Measurements from ENCODE around the gene ZSCAN2.
"Not testable (repeated sequence)": the region's sequence is repeated elsewhere in the genome, so short reads cannot be mapped to it uniquely, and the experiment has no call there.

ZSCAN2 gene

DNA sequence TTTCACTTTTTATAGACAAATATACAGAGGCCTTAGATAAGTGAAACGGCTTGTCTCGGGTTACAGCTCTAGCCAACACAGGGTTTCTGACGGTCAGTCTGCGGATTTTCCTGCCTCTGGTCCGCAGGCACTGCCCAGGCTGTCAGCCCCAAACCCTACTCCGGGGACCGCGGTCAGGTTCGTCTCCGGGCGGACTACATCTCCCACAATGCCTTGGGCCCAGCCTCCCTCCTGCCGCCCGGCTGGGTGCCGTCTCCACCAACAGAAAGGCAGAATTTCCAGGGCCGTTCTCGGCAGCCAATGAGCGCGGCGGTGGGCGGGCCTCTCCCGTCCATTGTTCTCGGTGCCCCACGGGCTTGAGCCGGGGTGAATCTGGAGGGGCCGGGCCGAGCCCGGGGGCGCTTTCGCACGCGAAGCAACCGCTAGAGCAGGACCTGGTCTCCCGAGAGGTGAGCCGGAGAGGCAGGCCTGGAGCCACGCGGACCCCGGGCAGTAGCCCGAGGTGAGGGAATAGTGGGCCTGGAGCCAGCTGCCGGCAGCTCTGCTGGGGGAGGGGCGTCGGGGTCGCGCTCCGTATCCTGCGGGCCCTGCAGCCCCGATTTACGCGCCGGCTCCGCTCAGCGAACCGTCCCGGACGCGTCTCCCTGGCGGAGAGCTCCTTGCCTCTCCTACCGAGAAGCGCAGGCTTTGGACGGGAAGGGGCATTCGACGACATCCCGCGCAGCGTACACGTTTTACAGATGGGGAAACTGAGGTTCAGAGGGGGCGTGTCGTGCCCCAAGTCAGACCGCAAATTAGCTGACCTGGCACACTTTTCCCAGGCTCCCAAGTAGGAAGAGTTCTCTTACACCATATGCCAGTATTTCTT is at the start of gene ZSCAN2:
TSS of gene ZSCAN2 (plus strand) at position 323 of the 868 bp plus-strand sequence. CDS start 2,919 bp downstream, outside the sequence.
- DNase-seq = peak; percentile 93 to 96

DNA sequence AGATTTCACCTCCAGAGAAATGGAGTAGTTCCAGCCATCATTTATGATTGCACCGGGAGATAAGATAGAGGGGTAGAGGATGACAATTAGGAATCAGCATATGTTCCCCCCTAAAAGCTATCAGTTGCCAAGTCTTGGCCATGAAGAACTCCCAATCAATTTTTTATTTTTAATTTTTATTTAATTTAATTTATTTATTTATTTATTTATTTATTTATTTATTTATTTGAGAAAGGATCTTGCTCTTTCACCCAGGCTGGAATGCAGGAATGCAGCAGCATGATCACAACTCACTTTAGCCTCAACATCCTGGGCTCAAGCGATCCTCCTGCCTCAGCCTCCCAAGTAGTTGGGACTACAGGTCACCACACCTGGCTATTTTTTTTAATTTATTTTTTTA is 49.2 kb upstream of the ZSCAN2 start:
- DNase-seq = not testable (repeated sequence)

DNA sequence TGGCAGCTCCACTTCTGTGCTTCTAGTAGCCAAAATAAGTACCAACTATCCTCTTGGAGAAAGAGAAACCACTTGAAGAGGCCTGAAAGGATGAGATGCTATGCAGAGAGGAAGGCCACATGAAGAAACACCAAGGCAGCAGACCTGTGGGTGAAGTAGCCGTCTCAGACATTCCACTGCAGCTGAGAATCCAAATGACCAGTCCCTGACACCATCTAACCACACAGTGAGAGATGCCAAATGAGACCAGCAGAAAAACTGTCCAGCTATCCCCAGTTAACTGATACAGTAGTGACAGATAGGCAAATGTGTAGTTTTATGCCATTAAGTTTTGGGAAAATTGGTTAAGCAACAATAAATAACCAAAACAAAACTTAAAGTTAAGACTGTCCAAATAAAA is 47.9 kb upstream of the ZSCAN2 start:
- no peak for DNase-seq

DNA sequence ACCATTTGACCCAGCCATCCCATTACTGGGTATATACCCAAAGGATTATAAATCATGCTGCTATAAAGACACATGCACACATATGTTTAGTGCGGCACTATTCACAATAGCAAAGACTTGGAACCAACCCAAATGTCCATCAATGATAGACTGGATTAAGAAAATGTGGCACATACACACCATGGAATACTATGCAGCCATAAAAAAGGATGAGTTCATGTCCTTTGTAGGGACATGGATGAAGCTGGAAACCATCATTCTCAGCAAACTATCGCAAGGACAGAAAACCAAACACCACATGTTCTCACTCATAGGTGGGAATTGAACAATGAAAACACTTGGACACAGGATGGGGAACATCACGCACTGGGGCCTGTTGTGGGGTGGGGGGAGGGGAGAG is 44.1 kb upstream of the ZSCAN2 start:
- not testable (repeated sequence) for DNase-seq

DNA sequence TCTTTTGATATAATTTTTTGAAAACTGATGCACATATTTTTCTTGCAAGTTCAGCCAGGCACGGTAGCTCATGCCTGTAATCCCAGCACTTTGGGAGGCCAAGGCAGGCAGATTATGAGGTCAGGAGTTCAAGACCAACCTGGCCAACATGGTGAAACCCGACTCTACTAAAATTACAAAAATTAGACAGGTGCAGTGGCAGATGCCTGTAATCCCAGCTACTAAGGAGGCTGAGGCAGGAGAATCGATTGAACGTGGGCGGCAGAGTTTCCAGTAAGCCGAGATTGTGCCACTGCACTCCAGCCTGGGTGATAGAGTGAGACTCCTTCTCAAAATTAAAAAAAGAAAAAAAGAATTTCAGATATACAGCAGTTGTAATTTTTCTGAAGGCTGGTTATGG is 32.8 kb upstream of the ZSCAN2 start:
- not testable (repeated sequence) for DNase-seq

DNA sequence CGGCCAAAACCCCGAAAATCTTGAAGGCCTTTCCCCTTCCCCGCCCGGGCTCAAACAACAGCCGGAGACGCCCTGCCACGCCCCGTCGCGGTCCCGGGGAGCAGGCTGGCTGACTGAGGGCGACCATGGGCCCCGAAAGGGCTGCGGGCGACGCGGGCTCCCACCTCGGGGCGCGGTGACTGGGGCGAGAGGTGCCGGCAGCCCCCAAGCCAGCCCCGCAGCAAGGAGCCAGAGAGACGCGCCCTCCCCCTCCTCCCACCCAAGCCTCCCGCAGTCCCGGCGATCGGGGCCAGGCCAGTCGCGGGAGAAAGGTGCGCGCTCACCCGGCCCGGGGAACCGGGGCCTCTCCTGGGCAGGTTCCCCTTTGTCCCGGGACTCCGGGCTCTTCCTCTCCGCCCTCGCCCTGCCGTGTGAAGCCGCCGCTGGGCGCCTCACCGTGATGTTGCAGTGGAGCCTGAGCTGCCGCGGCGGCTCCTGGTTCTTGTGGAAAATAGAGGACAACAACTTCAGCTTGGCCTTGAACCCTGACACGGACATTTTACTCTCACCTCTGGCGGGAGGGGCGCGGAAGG is 30.6 kb upstream of the ZSCAN2 start:
- DNase-seq = peak in 1 of 2 experiments; percentile 41

GRCh38 chr15:84572231-84572630 is 28.6 kb upstream of the ZSCAN2 start:
- no peak for DNase-seq

DNA sequence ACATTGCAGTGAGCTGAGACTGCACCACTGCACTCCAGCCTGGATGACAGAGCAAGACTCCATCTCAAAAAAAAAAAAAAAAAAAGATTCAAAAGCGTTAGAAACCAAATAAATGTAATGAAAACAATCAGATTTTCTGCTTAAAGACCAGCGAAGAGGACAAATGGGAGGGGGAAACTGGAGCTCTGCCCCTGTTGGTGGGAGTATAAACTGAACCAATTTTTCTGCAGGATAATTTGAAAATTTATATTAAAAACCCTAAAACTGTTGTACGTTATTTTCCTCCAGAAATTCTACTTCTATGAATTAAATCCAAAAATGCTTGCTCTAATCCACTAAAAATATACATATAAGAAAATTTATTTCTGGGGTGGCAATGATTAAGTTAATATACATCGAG is 25.3 kb upstream of the ZSCAN2 start:
- DNase-seq = no peak

GRCh38 chr15:84577891-84578290 is 22.9 kb upstream of the ZSCAN2 start:
- DNase-seq = not testable (repeated sequence)

DNA sequence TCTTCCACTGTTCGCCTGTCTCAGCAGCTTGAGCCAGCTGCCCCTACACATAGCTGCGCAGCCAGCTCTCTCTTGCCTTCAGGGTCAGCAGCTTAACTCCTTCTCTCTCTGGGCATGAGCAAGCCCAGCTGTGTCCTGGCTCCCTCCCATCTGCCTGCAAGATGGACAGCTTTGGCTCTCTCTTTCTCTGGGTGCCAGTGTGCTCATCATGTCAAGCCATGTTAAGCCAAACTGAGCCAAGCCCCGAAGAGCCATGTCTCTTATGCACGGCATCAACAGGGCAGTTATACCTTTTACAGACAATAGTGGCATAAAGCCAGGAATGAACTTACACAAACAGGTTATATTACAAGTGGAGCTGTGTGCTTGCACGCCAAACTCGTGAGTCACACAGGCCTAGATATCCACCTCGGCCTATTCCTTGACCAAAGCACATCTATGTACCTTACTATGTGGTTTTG is 21.5 kb upstream of the ZSCAN2 start:
- DNase-seq = not testable (repeated sequence)

DNA sequence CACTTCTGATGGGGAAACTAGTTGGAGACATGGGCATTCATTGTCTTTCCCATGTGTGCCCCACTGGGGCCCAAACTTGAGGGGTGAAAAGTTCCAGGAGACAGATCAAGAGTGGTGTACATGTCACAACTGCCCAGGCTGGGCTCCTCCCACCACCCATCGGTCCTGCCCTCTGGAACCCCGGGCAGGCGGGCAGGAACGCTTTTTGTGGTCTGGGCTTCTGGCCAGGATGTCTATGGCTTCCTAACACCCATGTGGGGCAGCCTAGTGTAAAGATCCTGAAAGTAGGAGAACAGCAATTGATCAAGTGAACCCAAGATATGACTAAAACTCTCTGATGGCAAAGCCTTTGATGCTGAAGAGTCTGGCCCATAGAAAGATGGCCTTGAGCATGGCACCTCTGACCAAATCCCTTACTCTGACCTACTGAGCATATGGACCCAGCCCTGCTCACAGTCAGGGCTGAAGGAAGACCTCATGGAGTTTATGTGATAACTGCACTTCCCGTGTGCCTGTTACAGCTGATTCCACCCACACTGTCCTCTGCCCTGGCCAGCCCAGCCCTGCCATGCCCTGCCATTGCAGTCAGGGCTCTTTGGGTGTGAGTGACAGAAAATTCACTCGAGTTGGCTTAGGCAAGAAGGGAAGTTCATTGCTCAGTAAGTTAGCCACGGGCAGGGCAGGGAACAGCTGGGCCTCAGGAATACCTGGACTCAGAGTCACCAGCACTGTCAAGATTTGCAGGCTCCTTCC is 19.0 kb upstream of the ZSCAN2 start:
- not testable (repeated sequence) for DNase-seq

GRCh38 chr15:84582583-84583157 is 18.1 kb upstream of the ZSCAN2 start:
- DNase-seq = no peak

GRCh38 chr15:84583921-84584320 is 16.9 kb upstream of the ZSCAN2 start:
- not testable (repeated sequence) for DNase-seq

GRCh38 chr15:84586696-84587095 is 14.1 kb upstream of the ZSCAN2 start:
- no peak for DNase-seq

DNA sequence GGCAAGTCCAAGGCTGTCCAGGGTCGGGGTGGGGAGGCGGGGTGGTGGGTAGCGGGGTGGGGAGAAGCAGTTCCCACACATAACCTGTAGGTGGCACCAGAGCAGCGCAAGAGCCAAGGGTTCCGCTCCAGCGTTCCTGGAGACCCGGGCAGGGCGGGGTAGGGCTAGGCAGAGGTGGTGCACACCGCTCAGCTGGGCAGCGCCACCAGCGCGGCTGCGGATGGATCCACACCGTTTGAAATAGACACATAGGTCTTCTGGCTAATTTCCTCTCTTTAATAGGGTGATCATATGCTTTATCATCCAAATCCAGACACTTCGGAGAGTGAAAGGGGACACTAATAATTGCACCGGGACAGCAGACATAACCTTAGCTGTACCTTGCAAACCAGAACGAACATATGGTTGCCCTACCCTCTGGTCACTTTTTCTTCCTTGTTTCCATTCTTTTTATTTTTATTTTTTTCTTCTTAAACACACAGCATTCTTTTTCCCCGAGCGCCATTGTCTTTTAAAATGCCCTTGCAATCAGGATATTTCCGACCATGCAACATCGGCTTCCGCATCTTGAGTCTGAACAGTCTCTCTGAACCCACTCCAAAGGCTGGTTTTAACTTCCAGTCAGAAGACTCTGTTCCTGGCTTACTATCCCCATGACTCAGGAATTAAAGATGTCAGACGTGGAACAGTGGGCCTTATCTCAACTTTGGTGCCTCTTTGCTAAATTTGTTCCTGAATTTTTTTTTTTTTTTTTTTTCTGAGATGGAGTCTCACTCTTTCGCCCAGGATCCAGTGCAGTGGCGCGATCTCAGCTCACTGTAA is 12.5 kb upstream of the ZSCAN2 start:
- DNase-seq = peak; percentile 88 to 90

DNA sequence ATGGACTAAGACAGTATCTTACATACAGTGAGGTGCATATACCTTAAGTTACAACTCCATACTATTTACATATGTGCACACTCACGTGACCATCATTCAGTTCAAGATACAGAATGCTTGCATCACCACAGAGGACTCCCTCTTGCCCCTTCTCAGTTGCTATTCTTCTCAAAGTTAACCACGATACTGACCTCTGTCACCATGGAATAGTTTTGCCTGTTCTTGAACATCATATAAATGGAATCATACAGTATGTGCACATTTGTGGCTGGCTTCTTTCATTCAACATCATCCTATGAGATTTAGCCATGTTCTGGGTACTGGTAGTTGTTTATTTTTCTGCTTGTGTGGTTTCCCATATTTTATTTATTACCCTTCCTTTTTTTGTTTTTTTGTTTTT is 10.4 kb upstream of the ZSCAN2 start:
- DNase-seq = no peak

DNA sequence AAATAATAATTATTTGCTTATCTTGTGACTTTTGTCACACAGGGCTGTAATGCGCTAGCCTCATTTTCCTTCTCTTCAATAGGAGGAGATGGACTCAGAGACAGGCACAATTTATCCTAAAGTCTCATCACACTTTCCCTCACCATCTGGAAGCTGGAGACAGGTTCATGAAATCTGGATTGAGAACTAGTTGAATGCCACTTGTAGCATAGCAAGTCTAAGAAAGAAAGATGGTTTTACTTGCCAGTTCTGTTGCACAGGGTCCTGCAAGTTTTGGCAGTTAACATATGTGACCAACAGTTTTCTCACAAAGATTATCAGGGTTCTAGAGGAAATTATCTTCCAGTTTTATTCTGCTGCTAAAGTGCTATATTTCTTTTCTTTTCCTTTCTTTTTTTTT is 9.0 kb upstream of the ZSCAN2 start:
- no peak for DNase-seq

DNA sequence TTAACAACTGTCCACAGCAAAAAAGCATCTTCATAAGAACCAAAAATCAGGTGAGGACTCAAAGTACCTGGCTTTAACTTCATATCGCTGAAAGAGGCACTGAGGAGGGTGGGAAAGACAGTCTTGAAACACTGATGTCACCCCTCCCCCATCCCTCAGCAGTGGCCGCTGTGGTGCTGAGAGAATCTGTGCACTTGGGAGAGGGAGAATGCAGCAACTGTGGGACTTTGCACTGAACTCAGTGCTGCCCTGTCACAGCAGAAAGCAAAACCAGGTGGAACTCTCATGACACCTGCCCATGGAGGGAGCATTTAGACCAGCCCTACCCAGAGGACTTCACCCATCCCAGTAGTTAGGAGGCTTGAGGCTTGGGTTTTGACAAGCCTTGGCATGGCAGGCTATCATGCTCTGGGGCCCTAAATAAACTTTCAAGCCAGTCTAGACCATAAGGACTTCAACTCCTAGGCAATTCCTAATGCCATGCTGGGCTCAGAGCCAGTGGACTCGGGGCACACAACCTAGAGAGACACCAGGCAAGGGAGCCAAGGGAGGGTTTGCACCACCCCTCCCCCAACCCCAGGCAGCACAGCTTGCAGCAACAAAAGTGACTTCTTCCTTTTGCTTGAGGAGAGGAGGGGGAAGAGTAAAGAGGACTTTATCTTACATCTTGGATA is 6.1 kb upstream of the ZSCAN2 start:
- DNase-seq = no peak

DNA sequence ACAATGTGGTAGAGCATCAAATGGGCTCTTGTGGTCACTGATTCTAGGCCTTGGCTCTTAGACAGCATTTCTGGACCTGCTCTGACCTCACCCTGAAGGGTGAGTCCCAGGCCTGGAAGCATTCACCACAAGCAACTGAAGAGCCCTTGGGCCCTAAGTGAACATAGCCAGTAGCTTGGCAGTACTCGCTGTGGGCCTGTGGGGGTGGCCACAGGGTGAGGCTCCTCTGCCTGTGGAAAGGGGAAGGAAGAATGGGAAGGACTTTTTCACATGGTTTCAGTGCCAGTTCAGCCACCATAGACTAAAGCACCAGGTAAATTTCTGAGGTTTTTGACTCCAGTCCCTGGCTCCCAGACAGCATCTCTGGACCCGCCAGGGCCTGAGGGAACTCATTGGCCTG is 5.1 kb upstream of the ZSCAN2 start:
- DNase-seq = no peak

GRCh38 chr15:84597296-84597695 is 3.5 kb upstream of the ZSCAN2 start:
- DNase-seq = no peak

DNA sequence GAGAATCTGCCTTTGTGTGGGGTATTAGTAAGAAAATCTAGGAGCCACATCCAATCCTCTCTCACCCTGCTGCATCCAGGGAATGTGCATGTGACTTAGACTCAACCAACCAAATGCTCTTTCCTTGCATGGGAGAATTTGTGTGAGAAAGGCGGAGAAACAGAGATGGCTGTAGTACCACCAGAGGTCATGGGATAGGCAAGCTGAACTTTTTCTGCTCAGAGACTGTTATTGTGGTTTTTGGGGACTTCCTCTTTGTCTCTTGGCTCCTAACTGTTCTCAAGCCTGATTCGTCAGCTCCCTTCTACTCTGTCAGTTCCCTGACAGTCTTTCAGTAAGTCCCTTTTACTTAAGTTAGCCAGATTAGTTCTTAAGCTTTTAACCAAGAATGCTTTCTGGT is 2.6 kb upstream of the ZSCAN2 start:
- DNase-seq = no peak

DNA sequence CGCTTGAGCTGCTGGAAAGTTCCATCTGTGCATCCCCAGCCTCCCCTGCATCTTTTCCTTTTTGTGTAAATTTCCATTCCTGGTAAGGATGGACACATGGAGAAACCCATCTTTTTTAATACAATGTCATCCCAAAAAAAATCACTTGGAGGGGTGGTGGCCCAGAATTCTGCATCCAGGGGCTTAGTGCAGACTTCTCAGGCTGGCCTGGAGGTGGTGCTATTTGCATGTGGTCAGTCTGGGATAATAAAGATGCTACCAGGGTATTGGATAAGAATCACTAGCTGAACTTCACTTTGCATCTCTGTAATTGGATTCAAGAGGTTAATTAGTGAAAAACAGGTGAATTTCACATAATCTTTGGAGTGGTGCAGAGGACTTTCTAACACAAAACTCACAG is 1.8 kb upstream of the ZSCAN2 start:
- DNase-seq = peak in 1 of 2 experiments; percentile 39
